ENCODE measurements around the gene NPHP1.
"Not testable (repeated sequence)": the region's sequence is repeated elsewhere in the genome, so short reads cannot be mapped to it uniquely, and the experiment has no call there.

The NPHP1 gene

GRCh38 chr2:110197452-110197851 lies 7.4 kb downstream of the NPHP1 start:
- no peak for DNase-seq

GRCh38 chr2:110190169-110190568 lies 14.6 kb downstream of the NPHP1 start:
- not testable (repeated sequence) for DNase-seq

- no peak for DNase-seq
Observed at GRCh38 chr2:110182449-110182848, 22.4 kb downstream of the NPHP1 start.

- no peak for DNase-seq
Observed at GRCh38 chr2:110180036-110180435, 24.8 kb downstream of the NPHP1 start.

- no peak for DNase-seq
Observed at GRCh38 chr2:110173523-110173922, 31.3 kb downstream of the NPHP1 start.

- no peak for DNase-seq
Observed at GRCh38 chr2:110172506-110172905, 32.3 kb downstream of the NPHP1 start.

- DNase-seq, result no peak
Observed at GRCh38 chr2:110170102-110170501, 34.7 kb downstream of the NPHP1 start.

- no peak for DNase-seq
Observed at GRCh38 chr2:110167326-110168000, 37.4 kb downstream of the NPHP1 start.

- DNase-seq, result no peak
Observed at GRCh38 chr2:110166266-110166665, 38.5 kb downstream of the NPHP1 start.

- DNase-seq, result peak; percentile 46
Observed at GRCh38 chr2:110157153-110157793, 47.5 kb downstream of the NPHP1 start.

GRCh38 chr2:110154828-110155227 lies 50.0 kb downstream of the NPHP1 start:
- not testable (repeated sequence) for DNase-seq

- not testable (repeated sequence) for DNase-seq
Observed at GRCh38 chr2:110154188-110154587, 50.6 kb downstream of the NPHP1 start.

- no peak for DNase-seq
Observed at GRCh38 chr2:110153416-110153815, 51.4 kb downstream of the NPHP1 start.

GRCh38 chr2:110152943-110153342 lies 51.9 kb downstream of the NPHP1 start:
- DNase-seq, result no peak

- no peak for DNase-seq
Observed at GRCh38 chr2:110149330-110150220, 55.2 kb downstream of the NPHP1 start.

GRCh38 chr2:110146945-110147332 lies 57.9 kb downstream of the NPHP1 start:
- DNase-seq, result no peak

- no peak for DNase-seq
Observed at GRCh38 chr2:110146183-110146944, 58.4 kb downstream of the NPHP1 start.

- DNase-seq, result no peak
Observed at GRCh38 chr2:110143982-110144381, 60.8 kb downstream of the NPHP1 start.

GRCh38 chr2:110140401-110140800 lies 64.4 kb downstream of the NPHP1 start:
- no peak for DNase-seq

GRCh38 chr2:110134025-110134424 lies 70.8 kb downstream of the NPHP1 start:
- no peak for DNase-seq

- no peak for DNase-seq
Observed at GRCh38 chr2:110131166-110131565, 73.6 kb downstream of the NPHP1 start.

- no peak for DNase-seq
Observed at GRCh38 chr2:110130757-110131156, 74.1 kb downstream of the NPHP1 start.

- no peak for DNase-seq
Observed at GRCh38 chr2:110126906-110127305, 77.9 kb downstream of the NPHP1 start.

Data from CD4-positive, alpha-beta T cell treated with Interleukin-17A for 1 hour (primary cell).